ENCODE results near the gene PAQR9.

- TF ChIP-seq, protein P1, sequence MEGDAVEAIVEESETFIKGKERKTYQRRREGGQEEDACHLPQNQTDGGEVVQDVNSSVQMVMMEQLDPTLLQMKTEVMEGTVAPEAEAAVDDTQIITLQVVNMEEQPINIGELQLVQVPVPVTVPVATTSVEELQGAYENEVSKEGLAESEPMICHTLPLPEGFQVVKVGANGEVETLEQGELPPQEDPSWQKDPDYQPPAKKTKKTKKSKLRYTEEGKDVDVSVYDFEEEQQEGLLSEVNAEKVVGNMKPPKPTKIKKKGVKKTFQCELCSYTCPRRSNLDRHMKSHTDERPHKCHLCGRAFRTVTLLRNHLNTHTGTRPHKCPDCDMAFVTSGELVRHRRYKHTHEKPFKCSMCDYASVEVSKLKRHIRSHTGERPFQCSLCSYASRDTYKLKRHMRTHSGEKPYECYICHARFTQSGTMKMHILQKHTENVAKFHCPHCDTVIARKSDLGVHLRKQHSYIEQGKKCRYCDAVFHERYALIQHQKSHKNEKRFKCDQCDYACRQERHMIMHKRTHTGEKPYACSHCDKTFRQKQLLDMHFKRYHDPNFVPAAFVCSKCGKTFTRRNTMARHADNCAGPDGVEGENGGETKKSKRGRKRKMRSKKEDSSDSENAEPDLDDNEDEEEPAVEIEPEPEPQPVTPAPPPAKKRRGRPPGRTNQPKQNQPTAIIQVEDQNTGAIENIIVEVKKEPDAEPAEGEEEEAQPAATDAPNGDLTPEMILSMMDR (IDR thresholded peaks at IDR 0.05; ENCODE audit: borderline replicate concordance, extremely low read depth, low read length, poor library complexity, severe bottlenecking): no peak
- no peak for TF ChIP-seq EZH2 (IDR thresholded peaks at IDR 0.05; ENCODE audit: borderline replicate concordance, low read depth, low read length, severe bottlenecking)
These were observed 33.0 kb downstream of the PAQR9 start for GRCh38 chr3:142930463-142930862.

Measured in DND-41 (cell line).